ENCODE measurements around the gene TIMP4. TPM values are rescaled to one million over a fixed set of nuclear protein-coding genes. Genes with fewer than 3 reads are reported as not detected.
A peak's percentile ranks its signal among the peaks of the same experiment; 100 is the strongest.

TIMP4 gene
- total and polyA plus RNA-seq, 2 of the 4 experiments (the other 2 are of a cell fraction) = 0.39 to 0.54 TPM

GRCh38 chr3:12196684-12197083 lies 38.0 kb upstream of the TIMP4 start:
- Histone ChIP-seq H3K23ac (ENCODE audit: low read depth, low read length) (no peak overlapping the region), H3K9me3 (ENCODE audit: control insufficient read depth, insufficient read depth, low read length) (peaks cover 3% of the 10 kb centered on the region), H2BK5ac (ENCODE audit: low read depth, low read length, poor library complexity, severe bottlenecking) (no peak overlapping the region), H4K8ac (ENCODE audit: low read depth in 2 of 2, low read length in 2 of 2) (peak overlapping the region; percentile 18 to 38; a peak in 2 of 4 replicates), H3K27ac (ENCODE audit: insufficient read depth, low read length) (peak overlapping the region; percentile 42; the same call in 1 of the 2 replicates), H3K18ac (ENCODE audit: low read depth, low read length) (peak overlapping the region; percentile 72), H4K91ac (ENCODE audit: insufficient read depth, low read depth, low read length) (peak overlapping the region; percentile 47), H2BK20ac (ENCODE audit: low read depth, low read length) (peak overlapping the region; percentile 91), H4K20me1 (ENCODE audit: insufficient read depth, low read length) (no peaks in the 10 kb centered on the region), H2BK120ac (ENCODE audit: low read depth, low read length) (peak overlapping the region; percentile 86), H3K4me3 (ENCODE audit: insufficient read depth, low read depth, low read length) (no peak overlapping the region), H3K79me1 (ENCODE audit: low read depth in 1 of 2, low read length in 2 of 2) (no peaks in the 10 kb centered on the region), H2AFZ (replicated peaks; ENCODE audit: low read length, poor library complexity) (no peak overlapping the region), H3K4me1 (ENCODE audit: control insufficient read depth, insufficient read depth, low read length) (peaks cover 23% of the 10 kb centered on the region), H3K4ac (ENCODE audit: low read depth, low read length) (peak overlapping the region; percentile 72), H2BK15ac (ENCODE audit: low read depth, low read length) (peak overlapping the region; percentile 76; the same call in 2 of the 3 replicates), H3K4me2 (ENCODE audit: low read depth, low read length) (no peak overlapping the region), H3K9ac (ENCODE audit: low read depth, low read length) (no peak overlapping the region), H3K27me3 (ENCODE audit: control insufficient read depth, insufficient read depth, low read length) (no peaks in the 10 kb centered on the region), H3K36me3 (ENCODE audit: control insufficient read depth, insufficient read depth, low read length) (no peaks in the 10 kb centered on the region), H2AK5ac (ENCODE audit: low read depth, low read length) (peak overlapping the region; percentile 43; the same call in 1 of the 2 replicates), H4K5ac (ENCODE audit: low read depth, low read length) (no peak overlapping the region), H3K56ac (ENCODE audit: extremely low read depth, insufficient read depth, low read length) (no peak overlapping the region), H2AK9ac (replicated peaks; ENCODE audit: low read depth, low read length, poor library complexity) (no peak overlapping the region), H3K9me1 (ENCODE audit: insufficient read depth, low read length) (peaks cover 9% of the 10 kb centered on the region), H3K14ac (replicated peaks; ENCODE audit: low read depth, low read length) (peak overlapping the region; percentile 83)
- no TSS peak for BruUV-seq (replicated peaks)
- ChIA-PET CTCF (no interaction called here), POLR2A (ENCODE audit: unreplicated experiment) (no interaction called here)
- no peak for ATAC-seq (ENCODE audit: low read depth)
- in situ Hi-C loops (cut with MboI; ENCODE audit: low sequenced_read_pairs) = no loop called here
- dilution Hi-C loops (cut with HindIII; ENCODE audit: low sequenced_read_pairs, unreplicated experiment) = no loop called here
- WGBS, 2 experiments (ENCODE audit: extremely low coverage in 2 of 2, insufficient read length in 1 of 2) = no CpG with 5 or more reads among the region's 3 CpGs
- intact Hi-C loops (cut with micrococcal nuclease) = no loop called here
- no peak for DNase-seq
- TF ChIP-seq CTCF (conservative IDR thresholded peaks at IDR 0.05; ENCODE audit: low read depth, low read length) = no peak
- no peak for TF ChIP-seq SMC3 (IDR thresholded peaks at IDR 0.05; ENCODE audit: low read depth, low read length)
- no peak for TF ChIP-seq ELK1 (IDR thresholded peaks at IDR 0.05; ENCODE audit: borderline replicate concordance, low read depth, low read length)
- no peak for TF ChIP-seq MAZ (IDR thresholded peaks at IDR 0.05; ENCODE audit: borderline replicate concordance, low read depth, low read length)
- no peak for TF ChIP-seq BHLHE40 (IDR thresholded peaks at IDR 0.05; ENCODE audit: low read depth, low read length)
- TF ChIP-seq MAFK (IDR thresholded peaks at IDR 0.05; ENCODE audit: low read depth, low read length) = no peak
- no peak for TF ChIP-seq NFE2L2 (IDR thresholded peaks at IDR 0.05; ENCODE audit: low read depth, low read length)
- TF ChIP-seq RCOR1 (IDR thresholded peaks at IDR 0.05; ENCODE audit: insufficient replicate concordance, low read length) = no peak
- no peak for TF ChIP-seq RAD21 (IDR thresholded peaks at IDR 0.05; ENCODE audit: low read length)
- TF ChIP-seq CHD1 (IDR thresholded peaks at IDR 0.05; ENCODE audit: low read depth, low read length) = no peak
- TF ChIP-seq MXI1 (IDR thresholded peaks at IDR 0.05; ENCODE audit: borderline replicate concordance, low read depth, low read length) = no peak
- TF ChIP-seq RFX5 (IDR thresholded peaks at IDR 0.05; ENCODE audit: low read depth, low read length) = no peak
